ENCODE data around the gene ABCG8. TPM values are rescaled to one million over a fixed set of nuclear protein-coding genes. Genes with fewer than 3 reads are reported as not detected.

The ABCG8 gene
- total RNA-seq, 1 donor from 2014 or later: not detected

GRCh38 chr2:43812947-43813346, 25.8 kb upstream of the ABCG8 start:
- Mint-ChIP-seq H3K4me1 (no peaks in the 10 kb centered on the region), H3K27me3 (no peaks in the 10 kb centered on the region), H3K9me3 (no peaks in the 10 kb centered on the region), H3K27ac (no peak overlapping the region), H3K4me3 (no peak overlapping the region), H3K36me3 (ENCODE audit: low read depth) (no peaks in the 10 kb centered on the region)
- DNase-seq: no peak
- intact Hi-C loops (cut with micrococcal nuclease): no loop called here

- no peak for DNase-seq
- Mint-ChIP-seq H3K36me3 (ENCODE audit: low read depth) (no peaks in the 10 kb centered on the region), H3K27ac (no peak overlapping the region), H3K27me3 (no peaks in the 10 kb centered on the region), H3K4me1 (no peaks in the 10 kb centered on the region), H3K9me3 (no peaks in the 10 kb centered on the region), H3K4me3 (no peak overlapping the region)
- intact Hi-C loops (cut with micrococcal nuclease): no loop called here
These were observed 24.1 kb upstream of the ABCG8 start for GRCh38 chr2:43814711-43815110.

- intact Hi-C loops (cut with micrococcal nuclease): no loop called here
- DNase-seq: no peak
- Mint-ChIP-seq H3K36me3 (ENCODE audit: low read depth) (no peaks in the 10 kb centered on the region), H3K4me1 (no peaks in the 10 kb centered on the region), H3K4me3 (no peak overlapping the region), H3K9me3 (no peaks in the 10 kb centered on the region), H3K27me3 (peaks cover 16% of the 10 kb centered on the region), H3K27ac (no peak overlapping the region)
These were observed 20.0 kb upstream of the ABCG8 start for GRCh38 chr2:43818761-43819160.

GRCh38 chr2:43819491-43820163, 19.1 kb upstream of the ABCG8 start:
- H3K36me3 Mint-ChIP-seq (ENCODE audit: low read depth): no peaks in the 10 kb centered on the region

GRCh38 chr2:43822839-43823238, 15.9 kb upstream of the ABCG8 start:
- H3K4me3 Mint-ChIP-seq: no peak overlapping the region
- no peaks in the 10 kb centered on the region for H3K9me3 Mint-ChIP-seq
- no peaks in the 10 kb centered on the region for H3K4me1 Mint-ChIP-seq
- H3K27ac Mint-ChIP-seq: no peak overlapping the region
- no peaks in the 10 kb centered on the region for H3K36me3 Mint-ChIP-seq (ENCODE audit: low read depth)
- intact Hi-C loops (cut with micrococcal nuclease): no loop called here
- peaks cover 18% of the 10 kb centered on the region for H3K27me3 Mint-ChIP-seq
- no peak for DNase-seq

More at GRCh38 chr2:43819491-43820163, 19.1 kb upstream of the ABCG8 start:
- Mint-ChIP-seq H3K4me1 (no peaks in the 10 kb centered on the region), H3K27ac (no peak overlapping the region), H3K27me3 (peaks cover 16% of the 10 kb centered on the region), H3K4me3 (no peak overlapping the region), H3K9me3 (no peaks in the 10 kb centered on the region)
- intact Hi-C loops (cut with micrococcal nuclease): no loop called here
- DNase-seq: no peak

- H3K4me3 Mint-ChIP-seq: no peak overlapping the region
- no peak overlapping the region for H3K27ac Mint-ChIP-seq
These were observed 15.0 kb upstream of the ABCG8 start for GRCh38 chr2:43823751-43824150.

GRCh38 chr2:43824512-43824911, 14.3 kb upstream of the ABCG8 start:
- no peak overlapping the region for H3K27ac Mint-ChIP-seq
- H3K9me3 Mint-ChIP-seq: no peaks in the 10 kb centered on the region
- H3K4me3 Mint-ChIP-seq: no peak overlapping the region
- H3K4me1 Mint-ChIP-seq: no peaks in the 10 kb centered on the region
- H3K36me3 Mint-ChIP-seq (ENCODE audit: low read depth): no peaks in the 10 kb centered on the region
- H3K27me3 Mint-ChIP-seq: peaks cover 20% of the 10 kb centered on the region
- no peak for DNase-seq
- intact Hi-C loops (cut with micrococcal nuclease): no loop called here

More at GRCh38 chr2:43823751-43824150, 15.0 kb upstream of the ABCG8 start:
- Mint-ChIP-seq H3K4me1 (no peaks in the 10 kb centered on the region), H3K27me3 (peaks cover 18% of the 10 kb centered on the region), H3K9me3 (no peaks in the 10 kb centered on the region), H3K36me3 (ENCODE audit: low read depth) (no peaks in the 10 kb centered on the region)
- no peak for DNase-seq
- intact Hi-C loops (cut with micrococcal nuclease): no loop called here

- no peak overlapping the region for H3K4me3 Mint-ChIP-seq
- peaks cover 24% of the 10 kb centered on the region for H3K27me3 Mint-ChIP-seq
- H3K27ac Mint-ChIP-seq: no peak overlapping the region
- intact Hi-C loops (cut with micrococcal nuclease): no loop called here
- no peaks in the 10 kb centered on the region for H3K9me3 Mint-ChIP-seq
- H3K4me1 Mint-ChIP-seq: no peaks in the 10 kb centered on the region
- no peaks in the 10 kb centered on the region for H3K36me3 Mint-ChIP-seq (ENCODE audit: low read depth)
- DNase-seq: no peak
These were observed 13.7 kb upstream of the ABCG8 start for GRCh38 chr2:43824951-43825493.

- Mint-ChIP-seq H3K36me3 (ENCODE audit: low read depth) (no peaks in the 10 kb centered on the region), H3K27ac (no peak overlapping the region), H3K9me3 (no peaks in the 10 kb centered on the region), H3K27me3 (peaks cover 32% of the 10 kb centered on the region), H3K4me1 (no peaks in the 10 kb centered on the region), H3K4me3 (no peak overlapping the region)
- DNase-seq: no peak
- intact Hi-C loops (cut with micrococcal nuclease): no loop called here
These were observed 12.9 kb upstream of the ABCG8 start for GRCh38 chr2:43825841-43826240.

GRCh38 chr2:43826305-43827250, 12.2 kb upstream of the ABCG8 start:
- DNase-seq: no peak
- Mint-ChIP-seq H3K27me3 (peaks cover 30% of the 10 kb centered on the region), H3K36me3 (ENCODE audit: low read depth) (no peaks in the 10 kb centered on the region), H3K4me1 (peaks cover 2% of the 10 kb centered on the region), H3K9me3 (no peaks in the 10 kb centered on the region), H3K27ac (no peak overlapping the region), H3K4me3 (no peak overlapping the region)
- intact Hi-C loops (cut with micrococcal nuclease): no loop called here

- H3K4me3 Mint-ChIP-seq: no peak overlapping the region
- no peak overlapping the region for H3K27ac Mint-ChIP-seq
- no peaks in the 10 kb centered on the region for H3K36me3 Mint-ChIP-seq (ENCODE audit: low read depth)
- DNase-seq: no peak
- peaks cover 24% of the 10 kb centered on the region for H3K27me3 Mint-ChIP-seq
- intact Hi-C loops (cut with micrococcal nuclease): no loop called here
- H3K4me1 Mint-ChIP-seq: peaks cover 2% of the 10 kb centered on the region
- H3K9me3 Mint-ChIP-seq: no peaks in the 10 kb centered on the region
These were observed 7.1 kb upstream of the ABCG8 start for GRCh38 chr2:43831543-43832294.

- Mint-ChIP-seq H3K4me1 (peaks cover 2% of the 10 kb centered on the region), H3K9me3 (no peaks in the 10 kb centered on the region), H3K27ac (no peak overlapping the region), H3K36me3 (ENCODE audit: low read depth) (no peaks in the 10 kb centered on the region), H3K27me3 (peaks cover 24% of the 10 kb centered on the region), H3K4me3 (no peak overlapping the region)
- no peak for DNase-seq
- intact Hi-C loops (cut with micrococcal nuclease): no loop called here
These were observed 6.3 kb upstream of the ABCG8 start for GRCh38 chr2:43832457-43832856.

GRCh38 chr2:43837033-43837432, 1.7 kb upstream of the ABCG8 start:
- H3K27ac Mint-ChIP-seq: no peak overlapping the region
- no peaks in the 10 kb centered on the region for H3K36me3 Mint-ChIP-seq (ENCODE audit: low read depth)
- no peak overlapping the region for H3K4me3 Mint-ChIP-seq
- H3K9me3 Mint-ChIP-seq: no peaks in the 10 kb centered on the region
- no peak for DNase-seq
- H3K4me1 Mint-ChIP-seq: no peaks in the 10 kb centered on the region
- H3K27me3 Mint-ChIP-seq: peaks cover 6% of the 10 kb centered on the region
- intact Hi-C loops (cut with micrococcal nuclease): no loop called here

Measured in activated CD4-positive, alpha-beta T cell treated with anti-CD3 and anti-CD28 coated beads, Interleukin-2, amount 10 ng/mL, durations not matched to agents 24 days and 14 days (primary cell).